Measurements from ENCODE around the gene TMEM121.
"Not testable (repeated sequence)": the region's sequence is repeated elsewhere in the genome, so short reads cannot be mapped to it uniquely, and the experiment has no call there.

TMEM121 gene

DNA sequence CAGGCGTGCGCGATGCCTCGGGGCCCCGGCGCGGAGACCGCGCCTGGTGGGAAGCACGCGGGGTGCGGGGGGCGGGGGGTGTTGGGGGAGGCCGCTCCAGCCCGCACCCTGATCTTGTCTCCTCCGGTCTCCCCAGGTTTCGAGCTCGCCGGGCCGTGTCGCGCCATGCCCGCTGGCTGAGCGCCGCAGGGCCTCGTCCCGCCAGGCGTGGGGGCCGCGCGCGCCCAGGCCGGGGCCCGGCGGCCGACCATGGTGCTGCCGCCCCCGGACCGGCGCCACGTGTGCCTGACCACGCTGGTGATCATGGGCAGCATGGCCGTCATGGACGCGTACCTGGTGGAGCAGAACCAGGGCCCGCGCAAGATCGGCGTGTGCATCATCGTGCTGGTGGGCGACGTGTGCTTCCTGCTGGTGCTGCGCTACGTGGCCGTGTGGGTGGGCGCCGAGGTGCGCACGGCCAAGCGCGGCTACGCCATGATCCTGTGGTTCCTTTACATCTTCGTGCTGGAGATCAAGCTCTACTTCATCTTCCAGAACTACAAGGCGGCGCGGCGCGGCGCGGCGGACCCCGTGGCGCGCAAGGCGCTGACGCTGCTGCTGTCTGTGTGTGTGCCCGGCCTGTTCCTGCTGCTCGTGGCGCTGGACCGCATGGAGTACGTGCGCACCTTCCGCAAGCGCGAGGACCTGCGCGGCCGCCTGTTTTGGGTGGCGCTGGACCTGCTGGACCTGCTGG, 2.4 kb downstream of the TMEM121 start:
- peak; percentile 66 for DNase-seq (ENCODE audit: low read depth)

DNA sequence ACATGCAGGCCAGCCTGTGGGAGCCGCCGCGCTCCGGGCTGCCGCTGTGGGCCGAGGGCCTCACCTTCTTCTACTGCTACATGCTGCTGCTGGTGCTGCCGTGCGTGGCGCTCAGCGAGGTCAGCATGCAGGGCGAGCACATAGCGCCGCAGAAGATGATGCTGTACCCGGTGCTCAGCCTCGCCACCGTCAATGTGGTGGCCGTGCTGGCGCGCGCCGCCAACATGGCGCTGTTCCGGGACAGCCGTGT, 2.9 kb downstream of the TMEM121 start:
- DNase-seq (ENCODE audit: low read depth), result no peak

DNA sequence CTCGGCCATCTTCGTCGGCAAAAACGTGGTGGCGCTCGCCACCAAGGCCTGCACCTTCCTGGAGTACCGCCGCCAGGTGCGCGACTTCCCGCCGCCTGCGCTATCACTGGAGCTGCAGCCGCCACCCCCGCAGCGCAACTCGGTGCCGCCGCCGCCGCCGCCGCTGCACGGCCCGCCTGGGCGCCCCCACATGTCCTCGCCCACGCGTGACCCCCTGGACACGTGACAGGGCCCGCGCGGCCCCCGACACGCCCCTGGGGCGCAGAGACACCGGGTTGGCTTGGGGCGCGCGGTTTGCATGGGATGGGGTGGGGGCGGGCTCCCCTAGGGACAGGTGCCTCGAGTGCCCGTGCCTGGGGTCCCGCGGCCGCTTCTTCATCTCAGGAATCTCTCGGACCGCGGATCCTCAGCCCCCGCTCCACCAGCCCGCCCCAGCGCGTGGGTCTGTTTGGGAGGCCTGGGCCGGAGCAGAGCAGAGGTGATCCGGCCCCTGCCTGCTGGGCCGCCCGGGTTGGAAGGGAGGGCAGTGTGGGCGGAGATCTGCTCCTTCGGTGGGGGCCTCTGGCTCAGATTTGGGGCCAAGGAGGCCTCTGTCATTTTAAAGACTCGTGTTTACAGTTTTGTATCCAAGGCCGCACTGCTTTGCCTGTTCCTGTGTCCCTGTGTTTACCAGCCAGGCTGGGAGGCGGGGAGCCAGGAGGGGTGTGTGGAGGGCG, 3.3 kb downstream of the TMEM121 start:
- peak; percentile 45 for DNase-seq (ENCODE audit: low read depth)

DNA sequence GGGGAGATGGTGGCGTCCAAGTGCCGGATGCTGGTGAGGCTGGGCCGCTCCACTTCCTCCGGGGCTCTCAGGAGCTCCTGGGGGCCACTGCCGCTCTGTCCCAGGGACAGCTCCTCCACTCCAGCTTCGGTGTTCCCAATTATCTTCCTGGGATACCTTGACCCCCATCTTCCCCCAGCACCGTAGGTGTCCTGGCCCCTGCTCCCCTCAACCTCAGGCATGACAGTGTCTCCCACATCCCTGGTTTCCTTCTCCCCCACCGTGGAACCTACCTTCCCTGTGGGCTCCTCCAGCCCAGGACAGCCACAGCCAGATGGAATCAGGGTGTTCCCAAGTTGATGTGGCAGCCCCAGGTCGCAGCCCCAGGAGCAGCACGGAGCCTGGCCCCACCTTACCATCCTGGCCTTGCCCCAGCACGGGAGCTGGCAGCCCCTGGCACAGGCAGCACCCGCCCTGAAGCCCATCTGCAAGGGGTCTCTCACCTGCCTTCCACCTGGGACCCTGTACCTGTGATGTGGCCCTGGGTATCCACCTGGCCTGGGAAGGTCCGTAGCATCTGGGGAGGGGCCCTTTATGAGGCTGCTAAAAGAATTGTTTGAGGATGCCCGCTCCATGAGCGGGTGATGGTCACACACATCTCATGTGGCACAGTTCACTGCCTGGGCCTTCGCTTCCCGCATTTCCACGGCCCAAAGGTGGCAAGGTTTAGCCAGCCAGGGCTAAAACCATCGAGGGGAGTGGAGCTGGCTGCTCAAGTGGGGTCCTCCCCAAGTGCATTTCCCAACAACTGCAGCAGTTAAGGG, 4.1 kb downstream of the TMEM121 start:
- no peak for DNase-seq (ENCODE audit: low read depth)

DNA sequence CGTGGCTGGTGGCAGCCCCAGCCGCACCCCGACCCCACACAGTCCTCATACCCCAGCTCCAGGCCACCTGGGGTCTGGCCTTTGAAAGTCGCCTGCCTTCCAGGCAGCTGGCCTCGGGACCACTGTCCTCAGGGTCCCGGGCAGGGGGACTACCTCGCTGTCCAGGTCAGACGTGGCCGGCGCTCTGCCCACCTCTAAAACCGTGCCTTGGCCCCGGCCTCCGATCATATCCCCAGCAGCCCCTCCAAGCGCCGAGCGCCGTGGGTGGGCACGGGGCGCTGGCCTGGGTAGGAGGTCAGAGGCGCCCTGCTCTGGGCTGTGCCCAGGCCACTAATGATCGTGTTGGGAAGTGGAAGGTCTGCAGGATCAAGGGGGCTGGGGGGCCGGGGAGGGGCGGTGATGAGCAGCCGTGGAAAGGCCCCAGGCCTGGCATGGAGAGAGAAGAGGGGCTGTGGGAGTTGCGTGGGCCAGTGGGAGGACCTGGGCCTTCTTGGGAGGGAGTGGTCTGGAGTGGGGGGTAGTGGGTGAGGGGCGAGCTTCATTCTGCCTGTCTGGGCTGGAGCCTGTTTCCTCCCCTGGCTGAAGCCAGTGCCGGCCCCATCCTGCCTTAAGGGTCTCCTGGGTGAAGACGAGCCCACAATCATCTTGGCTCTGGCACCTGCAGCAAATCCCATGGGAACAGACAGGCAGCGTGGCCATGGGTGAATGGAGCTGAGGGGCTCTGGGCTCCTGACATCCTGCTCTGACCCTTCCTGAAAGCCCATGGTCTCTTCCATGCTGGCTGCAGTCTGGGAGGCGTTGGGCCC, 4.9 kb downstream of the TMEM121 start:
- no peak for DNase-seq (ENCODE audit: low read depth)

DNA sequence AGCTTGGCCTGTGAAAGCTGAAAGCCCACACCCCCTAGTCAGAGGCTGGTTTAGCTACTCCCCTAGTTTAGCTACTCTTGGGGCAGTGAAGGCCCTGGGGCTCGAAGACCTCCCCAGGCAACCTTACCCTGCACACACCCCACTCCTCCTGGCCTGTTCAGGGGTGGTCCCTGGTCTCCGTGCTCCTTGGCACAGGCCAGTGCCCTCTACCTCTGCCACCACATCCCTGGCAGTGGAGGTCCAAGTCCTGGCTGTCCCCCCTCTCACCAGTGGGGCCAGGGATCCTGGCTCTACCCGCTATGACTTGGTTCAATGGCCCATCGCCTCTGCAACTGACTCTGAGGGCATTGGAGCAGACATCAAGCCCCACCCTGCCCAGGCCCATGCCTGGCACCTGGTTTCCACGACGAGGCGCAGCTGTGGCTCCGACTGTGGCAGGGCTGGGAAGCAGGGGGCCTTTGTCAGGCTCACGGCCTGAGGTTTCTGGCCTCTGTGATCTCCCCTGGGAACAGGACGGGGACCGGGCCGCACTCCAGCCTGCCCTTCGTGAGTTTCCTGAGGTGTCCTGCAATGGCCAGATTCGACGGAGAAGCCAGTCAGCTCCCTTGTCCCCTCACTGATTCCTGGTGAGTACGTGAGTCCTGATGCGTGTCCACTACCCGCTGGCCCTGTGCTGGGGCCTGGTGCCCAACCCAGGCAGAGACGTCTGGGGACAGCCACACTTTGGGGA, 5.7 kb downstream of the TMEM121 start:
- DNase-seq (ENCODE audit: low read depth), result no peak

DNA sequence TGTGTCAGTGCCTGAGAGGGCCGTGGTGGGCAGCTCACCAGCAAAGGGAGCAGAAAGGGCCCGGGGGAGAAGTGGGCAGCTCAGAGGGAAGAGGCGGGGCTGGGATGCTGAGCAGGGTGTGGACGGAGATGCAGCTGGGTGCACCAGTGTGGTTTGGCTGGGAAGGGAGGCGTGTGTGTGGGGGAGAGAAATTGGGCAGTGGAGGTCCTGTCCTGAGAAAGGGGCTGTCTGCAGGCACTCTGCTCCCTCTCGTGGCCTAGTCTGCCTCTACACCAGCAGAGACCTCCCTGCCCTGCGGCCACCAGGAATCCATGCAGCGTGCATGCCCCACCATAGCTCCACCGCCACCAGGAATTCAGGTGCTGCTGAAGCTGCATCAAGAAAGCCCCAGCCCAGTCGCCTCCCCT, 6.4 kb downstream of the TMEM121 start:
- DNase-seq (ENCODE audit: low read depth), result no peak

DNA sequence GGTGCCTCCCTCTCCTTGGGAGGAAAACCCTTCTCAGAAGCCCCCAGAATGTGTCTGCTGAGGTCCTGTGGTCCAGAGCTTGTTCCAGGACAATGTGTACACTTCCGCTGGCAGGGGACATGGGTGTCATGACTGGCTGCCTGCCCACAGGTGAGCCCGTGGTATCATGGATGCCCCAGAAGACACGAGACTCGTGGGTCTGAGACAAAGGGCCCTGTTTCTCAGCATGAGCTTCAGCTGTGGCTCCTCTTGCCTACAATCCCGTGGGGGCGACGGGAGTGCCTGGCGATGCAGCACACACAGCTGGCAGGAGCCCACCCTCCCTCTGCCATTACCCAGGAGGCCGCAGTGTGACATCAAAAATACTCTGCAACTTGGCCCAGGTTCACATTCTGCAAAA, 7.0 kb downstream of the TMEM121 start:
- DNase-seq (ENCODE audit: low read depth), result no peak

DNA sequence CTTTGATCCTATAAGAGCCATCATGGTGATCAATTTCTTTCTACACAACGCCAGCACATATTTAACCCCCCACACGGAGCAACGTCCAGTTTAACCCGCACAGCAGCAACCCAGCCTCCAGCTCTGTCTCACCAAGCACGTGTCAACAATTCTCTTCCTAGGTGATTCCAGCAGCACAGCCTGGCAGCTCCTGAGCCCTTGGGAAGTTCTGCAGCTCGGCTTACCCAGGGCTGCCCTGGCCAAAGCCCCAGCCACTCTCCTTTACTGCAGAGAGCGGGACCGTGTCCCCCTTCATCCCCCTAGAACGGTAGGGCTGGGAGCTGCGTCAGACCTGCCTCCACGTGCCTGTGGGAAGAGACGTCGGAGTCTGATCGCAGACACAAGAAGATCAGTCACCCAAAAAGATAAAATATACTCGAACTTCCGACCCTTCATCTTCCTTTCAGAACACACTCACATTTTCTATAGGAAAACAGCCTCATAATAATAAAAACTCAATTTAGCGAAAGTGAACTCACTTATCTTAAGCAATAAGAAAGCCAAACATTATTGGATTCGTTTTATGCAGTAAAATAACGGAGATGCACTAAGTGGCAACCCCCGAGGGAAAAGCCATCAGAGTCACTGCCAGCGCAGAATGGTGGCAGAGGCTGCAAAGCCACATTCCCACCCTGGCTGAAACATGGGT, 7.6 kb downstream of the TMEM121 start:
- no peak for DNase-seq (ENCODE audit: low read depth)

DNA sequence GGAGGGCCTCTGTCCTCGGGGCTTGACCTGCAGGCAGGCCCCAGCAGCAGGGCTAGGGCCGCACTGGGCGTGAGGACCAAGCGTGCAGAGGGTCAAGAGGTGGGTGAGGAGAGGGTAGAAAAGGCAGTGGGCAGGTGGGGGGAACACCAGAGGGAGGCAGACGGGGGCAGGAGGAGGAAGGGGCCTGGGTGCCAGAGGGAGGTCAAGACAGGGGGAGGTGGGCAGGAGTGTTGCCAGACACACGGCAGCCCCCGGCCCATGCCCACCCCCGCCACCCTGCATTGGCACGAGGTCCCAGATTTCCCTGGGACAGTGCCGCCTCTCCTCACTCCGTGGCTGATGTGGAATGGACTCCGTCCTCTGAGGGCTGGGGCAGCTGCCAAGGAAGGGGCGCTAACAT, 8.2 kb downstream of the TMEM121 start:
- DNase-seq (ENCODE audit: low read depth), result no peak

DNA sequence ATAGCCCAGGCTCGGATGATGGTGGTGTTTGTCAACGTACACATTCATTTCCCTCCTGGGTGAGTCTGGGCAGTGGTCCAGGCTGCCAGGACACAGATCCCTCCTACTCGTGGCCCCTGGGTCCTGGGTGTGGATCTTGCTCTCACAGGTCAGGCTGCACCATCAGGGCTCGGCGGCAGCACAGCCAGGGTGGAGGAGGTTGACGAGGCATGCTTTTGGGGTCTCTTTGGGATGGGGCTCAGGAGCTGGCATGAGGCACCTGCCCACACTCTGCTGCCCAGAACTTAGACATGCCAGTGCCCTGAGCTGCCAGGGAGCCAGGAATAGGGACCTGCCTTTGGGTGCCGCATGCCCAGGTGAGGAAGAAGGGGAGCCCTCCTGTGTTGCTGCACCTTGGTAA, 9.7 kb downstream of the TMEM121 start:
- DNase-seq (ENCODE audit: low read depth), result no peak

DNA sequence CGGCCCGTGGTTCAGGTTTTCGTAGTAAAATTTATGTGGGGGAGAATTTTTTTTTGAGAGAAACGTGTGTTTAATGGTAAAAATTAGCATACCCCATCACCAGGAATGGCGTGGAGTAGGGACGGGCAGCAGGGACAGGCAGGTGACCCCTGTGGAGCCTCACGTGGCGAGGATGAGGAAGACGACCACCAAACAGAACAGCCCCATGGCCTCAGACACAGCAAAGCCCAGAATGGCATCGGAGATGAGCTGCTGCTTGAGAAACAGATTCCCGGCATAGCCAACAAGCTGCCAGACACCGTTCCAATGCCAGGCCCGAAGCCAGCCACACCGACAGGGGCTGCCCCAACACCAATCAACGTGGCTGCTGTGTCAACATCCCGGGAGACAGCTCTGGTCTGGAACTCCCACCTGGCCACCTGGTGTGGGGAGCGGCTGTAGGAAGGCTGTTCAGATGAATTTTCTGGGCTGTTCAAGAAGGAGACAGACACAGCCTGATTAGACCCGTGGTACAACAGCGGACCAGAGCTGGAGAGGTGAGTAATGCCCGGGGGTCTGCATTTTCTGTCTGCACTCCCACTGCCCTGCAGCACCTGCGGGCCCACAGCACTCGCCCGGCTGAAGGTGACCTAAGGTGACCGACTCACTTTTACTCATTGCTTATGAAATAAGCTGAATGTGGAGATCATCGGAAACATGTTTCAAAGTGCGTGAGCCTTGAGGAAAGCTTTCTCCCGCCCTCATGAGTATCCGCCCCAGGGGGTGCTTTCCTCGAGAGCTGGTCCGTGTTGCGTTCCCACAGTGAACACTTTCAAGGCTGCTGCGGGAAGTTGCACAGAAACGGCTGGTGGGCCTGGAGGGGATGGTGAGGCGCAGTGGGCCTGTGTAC, 10.6 kb downstream of the TMEM121 start:
- DNase-seq (ENCODE audit: low read depth), result no peak

DNA sequence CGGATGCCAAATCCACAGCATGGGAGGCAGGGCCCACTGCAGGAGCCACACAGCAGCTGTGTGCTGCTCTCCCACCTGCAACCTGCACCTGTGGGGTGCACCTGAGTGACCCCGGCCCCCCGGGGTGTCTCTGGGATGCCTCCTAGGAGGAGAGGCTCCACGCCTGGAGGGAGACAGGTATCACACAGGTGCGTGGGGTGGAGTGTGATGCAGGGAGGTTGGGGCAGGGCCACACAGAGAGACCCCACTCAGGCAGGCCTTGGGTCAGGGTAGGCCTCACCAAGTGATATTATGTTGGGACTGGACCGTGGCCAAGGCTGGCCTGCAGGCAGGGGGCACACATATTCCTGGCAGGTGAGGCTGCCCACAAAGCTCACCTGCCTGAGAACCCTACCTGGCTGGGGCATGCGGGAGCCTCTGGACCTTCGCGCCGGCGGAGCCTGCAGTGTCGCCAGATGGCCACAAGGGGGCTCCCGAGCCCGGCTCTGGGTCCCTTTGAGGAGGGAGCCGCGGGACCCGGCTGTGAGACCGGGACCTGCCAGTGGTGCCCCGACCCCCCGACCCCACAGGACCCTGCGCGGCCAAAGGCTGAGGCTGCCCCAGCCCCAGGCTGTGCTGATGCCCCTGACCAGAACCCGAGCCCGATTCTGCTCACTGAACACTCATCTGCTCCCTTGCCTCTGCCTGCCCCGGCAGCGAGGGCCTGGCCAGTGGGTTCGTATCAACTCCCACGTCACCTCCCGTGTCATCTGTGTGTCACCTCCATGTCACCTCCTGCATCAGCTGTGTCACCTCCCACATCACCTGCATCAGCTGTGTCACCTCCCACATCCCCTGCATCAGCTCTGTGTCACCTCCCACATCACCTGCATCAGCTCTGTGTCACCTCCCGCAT, 11.4 kb downstream of the TMEM121 start:
- DNase-seq (ENCODE audit: low read depth), result peak; percentile 52

DNA sequence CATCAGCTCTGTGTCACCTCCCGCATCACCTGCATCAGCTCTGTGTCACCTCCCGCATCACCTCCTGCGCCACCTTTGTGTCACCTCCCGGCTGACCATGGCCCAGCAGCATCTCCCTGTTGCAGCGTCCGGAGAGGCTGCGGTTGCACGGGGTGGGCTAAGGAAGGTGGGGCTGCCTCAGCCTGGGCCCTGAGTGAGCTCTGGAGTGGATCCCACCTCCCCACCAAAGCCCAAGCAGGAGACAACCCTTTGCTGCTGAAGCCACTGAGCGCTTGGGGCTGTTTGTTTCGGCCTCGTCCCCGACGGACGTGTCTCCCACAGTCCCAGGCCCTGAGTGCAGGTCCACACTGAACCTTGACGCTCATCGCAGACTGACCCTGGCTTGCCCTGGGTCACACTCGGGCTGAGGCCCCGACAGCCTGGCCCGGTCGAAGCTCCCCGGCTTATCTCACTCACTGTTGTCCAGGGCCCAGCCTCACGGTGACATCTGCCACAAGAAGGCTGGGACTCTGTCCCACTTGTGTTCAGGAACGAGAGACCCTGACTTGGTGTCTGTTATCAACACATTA, 12.2 kb downstream of the TMEM121 start:
- DNase-seq (ENCODE audit: low read depth), result no peak

DNA sequence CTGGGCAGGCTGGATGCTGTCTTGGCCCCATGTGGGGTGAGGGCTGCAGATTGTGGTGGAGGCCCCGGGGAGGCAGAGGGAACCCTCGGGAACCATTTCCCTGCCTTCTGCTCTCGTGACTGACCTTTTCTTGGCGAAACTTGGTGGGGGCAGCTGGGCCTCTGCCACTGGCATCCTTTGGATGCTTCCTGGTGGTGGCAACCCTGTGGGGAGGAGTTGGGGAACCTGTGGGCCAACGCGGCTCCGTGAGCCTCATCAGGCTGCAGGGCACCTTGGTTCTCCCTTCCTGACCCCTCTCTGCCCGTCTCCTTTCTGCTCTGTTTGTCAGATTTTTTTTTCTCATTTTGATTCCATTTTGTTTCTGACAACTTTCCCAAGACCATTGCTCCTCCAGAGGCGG, 14.4 kb downstream of the TMEM121 start:
- no peak for DNase-seq (ENCODE audit: low read depth)

DNA sequence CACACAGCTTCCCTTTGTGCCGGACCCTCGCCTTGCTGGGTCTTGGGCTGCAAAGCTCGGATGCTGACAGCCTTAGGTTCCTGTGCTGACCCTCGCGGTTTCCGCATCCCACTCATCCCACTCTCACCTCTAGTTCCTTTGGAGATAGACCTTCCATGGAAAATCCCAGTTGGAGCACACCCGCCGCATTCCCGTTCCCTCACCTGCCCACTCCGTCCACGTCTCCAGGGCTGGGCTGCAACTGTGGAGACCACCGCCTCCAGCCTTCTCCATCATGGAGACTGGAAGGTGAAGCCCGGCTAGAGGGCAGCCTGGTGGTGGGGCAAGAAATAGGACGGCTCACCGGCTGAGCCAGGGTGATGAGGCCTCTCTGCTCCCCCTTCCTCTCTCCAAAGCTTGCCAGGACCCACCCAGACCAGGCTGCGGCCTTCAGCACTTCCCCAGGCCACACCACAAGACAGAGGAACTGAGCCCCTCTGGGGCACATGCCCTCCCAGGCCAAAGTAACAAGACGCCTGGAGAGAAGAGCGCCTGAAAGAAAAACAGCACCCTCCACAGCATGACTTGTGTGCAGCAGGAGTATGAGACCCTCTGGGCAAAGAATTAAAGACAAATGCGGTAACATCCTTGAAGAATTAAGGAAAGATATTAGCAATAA, 15.0 kb downstream of the TMEM121 start:
- no peak for DNase-seq (ENCODE audit: low read depth)

DNA sequence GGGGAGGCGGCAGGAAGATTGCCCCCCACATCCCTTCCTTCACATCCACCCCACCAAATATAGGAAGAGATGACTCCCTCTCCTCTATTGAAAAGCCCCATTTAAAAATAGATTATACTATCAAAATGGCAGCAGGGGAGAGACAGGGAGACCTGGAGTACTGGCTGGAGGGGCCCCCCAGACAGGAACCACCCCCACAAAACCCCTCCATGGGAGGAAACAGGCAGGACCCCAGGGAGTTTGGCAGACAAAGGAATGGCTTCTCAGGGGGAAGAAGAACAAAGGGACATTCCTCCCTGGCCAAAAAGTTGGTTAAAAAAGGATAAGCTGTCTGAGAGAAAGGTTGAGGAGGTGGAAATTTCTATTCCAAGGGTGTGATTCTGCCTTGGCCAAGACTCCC, 19.3 kb downstream of the TMEM121 start:
- not testable (repeated sequence) for DNase-seq (ENCODE audit: low read depth)

DNA sequence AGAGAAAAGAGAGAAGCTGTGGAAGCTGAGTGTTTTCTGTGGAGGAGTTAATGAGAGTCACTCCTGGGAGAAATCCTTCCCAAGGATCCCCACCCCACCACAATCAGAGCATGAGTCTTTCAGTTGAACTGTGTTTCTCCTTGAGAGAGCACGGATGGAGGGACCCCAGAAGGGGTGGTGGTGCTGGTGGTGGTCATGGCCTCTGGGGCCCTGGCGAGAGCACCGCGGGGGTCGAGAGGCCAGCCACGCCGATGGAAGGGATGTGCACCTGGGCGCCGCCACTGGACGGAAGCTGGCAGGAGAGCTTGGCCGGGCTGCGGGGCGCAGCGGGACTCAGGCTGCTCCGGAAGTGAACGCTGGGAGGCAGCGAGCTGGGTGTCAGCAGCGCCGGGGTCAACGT, 20.0 kb downstream of the TMEM121 start:
- not testable (repeated sequence) for DNase-seq (ENCODE audit: low read depth)
